OCI-LY7 (cell line): Measurements from ENCODE around the gene OR10A6. TPM values are rescaled to one million over a fixed set of nuclear protein-coding genes. Genes with fewer than 3 reads are reported as not detected.

Experiments
- BruUV-seq: library from RNA; stranded (reverse); fragments of 400-500 nt; replicated peaks from 2 replicates; lab custom pipeline; 2021; lab: Mats Ljungman, UMichigan
- CTCF ChIA-PET: fragments of 300-600 bp; sonication (Branson Sonifier 250); formaldehyde crosslinking; loops from one replicate; lab custom pipeline; 2022; ENCODE audit warnings: antibody characterized with exemption; ENCODE audit not compliant: unreplicated experiment; lab: Charles Lee
- POLR2A ChIA-PET: fragments of 300-600 bp; sonication (Branson Sonifier 250); formaldehyde crosslinking; loops from one replicate; lab custom pipeline; 2022; ENCODE audit warnings: antibody characterized with exemption; lab: Charles Lee
- DNase-seq: peaks from one replicate; pipeline ENCODE4 v3.0.0-alpha.2; 2015; ENCODE audit warnings: low spot score
- H2AFZ ChIP-seq: fragments of 200-600 bp; sonication (generic), shearing (Covaris generic); 2 replicates; pipeline ENCODE4 v1.6.1; 2014; ENCODE audit warnings: mild to moderate bottlenecking, antibody characterized with exemption, low read length, moderate library complexity
- H3K27ac ChIP-seq: fragments of 200-600 bp; sonication (generic); 2 replicates; pipeline ENCODE4 v1.5.1; 2014; ENCODE audit warnings: mixed run types, low read depth, mild to moderate bottlenecking, moderate library complexity, low read length, inconsistent platforms; ENCODE audit not compliant: poor library complexity, severe bottlenecking
- H3K36me3 ChIP-seq: fragments of 200-600 bp; sonication (generic); 2 replicates; pipeline ENCODE4 v1.6.1; 2014; ENCODE audit warnings: mild to moderate bottlenecking, antibody characterized with exemption, low read length, moderate library complexity, mixed read lengths; ENCODE audit not compliant: insufficient read depth
- H3K4me1 ChIP-seq: fragments of 200-600 bp; sonication (generic); 2 replicates; pipeline ENCODE4 v1.5.1; 2014; ENCODE audit warnings: mild to moderate bottlenecking, low read length; ENCODE audit not compliant: insufficient read depth, poor library complexity, severe bottlenecking
- H3K4me2 ChIP-seq: fragments of 200-600 bp; sonication (generic); 2 replicates; pipeline ENCODE4 v1.6.1; 2014; ENCODE audit warnings: mild to moderate bottlenecking, low read length
- H3K4me3 ChIP-seq: fragments of 200-600 bp; sonication (generic); 2 replicates; pipeline ENCODE4 v1.5.1; 2014; ENCODE audit warnings: mild to moderate bottlenecking, low read depth, low read length; ENCODE audit not compliant: poor library complexity, severe bottlenecking
- H3K79me2 ChIP-seq: fragments of 200-600 bp; sonication (generic); 2 replicates; pipeline ENCODE4 v1.6.1; 2016; ENCODE audit warnings: low read depth, mild to moderate bottlenecking, low read length, moderate library complexity, mixed read lengths; ENCODE audit not compliant: insufficient read depth
- H3K9me2 ChIP-seq: fragments of 200-600 bp; sonication (generic); 2 replicates; pipeline ENCODE4 v1.6.1; 2016; ENCODE audit warnings: mild to moderate bottlenecking, low read length, mixed read lengths; ENCODE audit not compliant: insufficient read depth
- H3K9me3 ChIP-seq: fragments of 200-600 bp; sonication (generic); 2 replicates; pipeline ENCODE4 v1.6.1; 2014; ENCODE audit warnings: mild to moderate bottlenecking, mixed run types, low read length, mixed read lengths
- H4K20me1 ChIP-seq: fragments of 200-600 bp; sonication (generic); 2 replicates; pipeline ENCODE4 v1.6.1; 2014; ENCODE audit warnings: mild to moderate bottlenecking, antibody characterized with exemption, low read length, moderate library complexity, mixed read lengths; ENCODE audit not compliant: insufficient read depth
- EZH2phosphoT487 ChIP-seq: fragments of 200-600 bp; sonication (generic); IDR thresholded peaks from 2 replicates; pipeline ENCODE4 v1.6.1; 2018; ENCODE audit warnings: low read depth, borderline replicate concordance, mild to moderate bottlenecking, mixed run types, antibody characterized with exemption, low read length, moderate library complexity, mixed read lengths
- intact Hi-C: fragments of 100-400 bp; cut with micrococcal nuclease; formaldehyde crosslinking; loops from one replicate; pipeline ENCODE4 v1.10.0; 2022; ENCODE audit not compliant: unreplicated experiment
- total RNA-seq, 2 experiments: library from RNA; depleted of rRNA in 1 of 2; stranded (reverse); fragments of >200 nt in 1 of 2; shearing (Covaris generic) in 1 of 2; gene quantifications; 2 replicates each; pipeline ENCODE4 v1.2.3, GENCODE V29; 2014 to 2022
- TF ChIP-seq, protein P1 (sequence below): fragments of 200-600 bp; sonication (generic); conservative IDR thresholded peaks from 2 replicates; pipeline ENCODE4 v1.5.1; 2014; ENCODE audit warnings: mild to moderate bottlenecking, antibody characterized with exemption, low read length, moderate library complexity, mixed read lengths

The OR10A6 gene
- total RNA-seq, 2 experiments from 2014 or later = not detected

DNA sequence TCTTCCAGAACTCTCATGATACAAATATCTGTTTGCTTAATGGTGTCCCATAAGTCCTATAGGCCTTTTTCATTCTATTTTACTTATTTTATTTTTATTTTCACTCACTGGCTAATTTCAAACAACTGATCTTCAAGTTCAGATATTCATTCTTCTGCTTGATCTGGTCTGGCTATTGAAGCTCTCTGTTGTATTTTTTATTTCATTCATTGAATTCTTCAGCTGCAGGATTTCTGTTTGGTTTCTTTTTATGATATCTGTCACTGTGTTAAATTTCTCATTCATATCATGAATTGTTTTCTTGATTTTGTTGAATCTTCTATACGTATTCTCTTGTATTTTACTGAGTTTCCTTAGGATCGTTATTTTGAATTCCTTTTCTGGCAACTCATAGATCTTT lies 13.1 kb upstream of the OR10A6 start:
- no peaks in the 10 kb centered on the region for H3K36me3 ChIP-seq
- no peak for TF ChIP-seq EZH2phosphoT487
- TF ChIP-seq, protein P1, sequence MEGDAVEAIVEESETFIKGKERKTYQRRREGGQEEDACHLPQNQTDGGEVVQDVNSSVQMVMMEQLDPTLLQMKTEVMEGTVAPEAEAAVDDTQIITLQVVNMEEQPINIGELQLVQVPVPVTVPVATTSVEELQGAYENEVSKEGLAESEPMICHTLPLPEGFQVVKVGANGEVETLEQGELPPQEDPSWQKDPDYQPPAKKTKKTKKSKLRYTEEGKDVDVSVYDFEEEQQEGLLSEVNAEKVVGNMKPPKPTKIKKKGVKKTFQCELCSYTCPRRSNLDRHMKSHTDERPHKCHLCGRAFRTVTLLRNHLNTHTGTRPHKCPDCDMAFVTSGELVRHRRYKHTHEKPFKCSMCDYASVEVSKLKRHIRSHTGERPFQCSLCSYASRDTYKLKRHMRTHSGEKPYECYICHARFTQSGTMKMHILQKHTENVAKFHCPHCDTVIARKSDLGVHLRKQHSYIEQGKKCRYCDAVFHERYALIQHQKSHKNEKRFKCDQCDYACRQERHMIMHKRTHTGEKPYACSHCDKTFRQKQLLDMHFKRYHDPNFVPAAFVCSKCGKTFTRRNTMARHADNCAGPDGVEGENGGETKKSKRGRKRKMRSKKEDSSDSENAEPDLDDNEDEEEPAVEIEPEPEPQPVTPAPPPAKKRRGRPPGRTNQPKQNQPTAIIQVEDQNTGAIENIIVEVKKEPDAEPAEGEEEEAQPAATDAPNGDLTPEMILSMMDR = no peak
- H3K27ac ChIP-seq = no peak overlapping the region
- H3K79me2 ChIP-seq = no peaks in the 10 kb centered on the region
- CTCF ChIA-PET = no interaction called here
- no peak overlapping the region for H3K4me3 ChIP-seq
- no peaks in the 10 kb centered on the region for H3K4me1 ChIP-seq
- H2AFZ ChIP-seq = no peak overlapping the region
- H3K4me2 ChIP-seq = no peak overlapping the region
- no peak for DNase-seq
- POLR2A ChIA-PET = interaction anchor here (0.6 kb wide), 1 partner anchor 1160 kb away, joined by 3 read pairs; no protein-coding TSS in a partner anchor
- no peaks in the 10 kb centered on the region for H4K20me1 ChIP-seq
- intact Hi-C loops = no loop called here
- no peaks in the 10 kb centered on the region for H3K9me2 ChIP-seq
- peaks cover 24% of the 10 kb centered on the region for H3K9me3 ChIP-seq
- BruUV-seq = no TSS peak

DNA sequence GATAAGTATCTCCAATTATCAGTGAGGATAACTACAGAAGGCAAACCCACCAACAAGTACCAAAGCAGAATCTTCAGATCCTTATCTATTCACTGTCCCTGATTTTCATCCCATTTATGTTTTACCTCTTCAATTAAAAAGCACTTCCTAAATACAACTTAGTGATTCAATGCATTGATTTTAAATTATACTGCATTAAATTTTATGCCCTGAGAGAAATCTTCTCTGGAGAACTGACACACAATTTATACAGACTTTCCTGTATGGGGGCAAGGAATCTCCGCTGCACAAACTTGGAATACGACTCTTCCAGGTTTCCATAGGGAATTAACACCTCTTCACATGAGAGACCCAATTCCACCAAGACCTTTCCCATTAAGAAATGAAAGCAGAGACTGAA lies 10.5 kb upstream of the OR10A6 start, which contains the start of gene OR10A3:
Gene OR10A3, minus strand, starts transcription at position 101 of the 400 bp plus-strand sequence. CDS start 2,188 bp downstream, outside the sequence.
- ChIA-PET POLR2A (no interaction called here), CTCF (no interaction called here)
- Histone ChIP-seq H3K36me3 (no peaks in the 10 kb centered on the region), H3K4me2 (no peak within 1 kb of the TSS), H3K9me2 (no peaks in the 10 kb centered on the region; the same call in 1 of the 2 replicates), H4K20me1 (no peaks in the 10 kb centered on the region), H3K79me2 (no peaks in the 10 kb centered on the region), H3K9me3 (peaks cover 24% of the 10 kb centered on the region), H3K27ac (no peak within 1 kb of the TSS), H3K4me3 (no peak within 1 kb of the TSS), H2AFZ (no peak within 1 kb of the TSS), H3K4me1 (no peaks in the 10 kb centered on the region)
- no TSS peak for BruUV-seq
- DNase-seq = no peak
- intact Hi-C loops = no loop called here
- TF ChIP-seq, protein P1 = no peak
- TF ChIP-seq EZH2phosphoT487 = no peak

DNA sequence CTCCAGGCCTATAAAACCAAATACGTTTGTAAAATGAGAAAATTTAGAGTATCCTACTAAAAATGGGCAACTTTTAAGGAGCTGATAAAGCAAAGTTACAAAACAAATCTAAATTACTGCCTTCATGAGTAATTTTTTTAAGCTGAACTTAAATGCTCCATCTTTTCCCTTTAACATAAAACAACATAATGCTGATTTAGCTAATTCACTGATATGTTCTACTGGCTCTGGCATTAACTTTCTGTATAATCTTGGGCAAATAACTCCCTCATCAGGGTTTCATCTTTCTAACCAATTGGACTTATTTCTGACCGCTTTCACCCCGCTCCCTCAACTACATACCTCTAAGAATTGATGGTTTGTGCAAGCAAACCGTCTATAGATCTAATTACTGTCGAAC lies 10.1 kb upstream of the OR10A6 start:
- no peaks in the 10 kb centered on the region for H3K36me3 ChIP-seq
- intact Hi-C loops = no loop called here
- H3K9me3 ChIP-seq = peaks cover 24% of the 10 kb centered on the region
- no peak overlapping the region for H2AFZ ChIP-seq
- no peak overlapping the region for H3K4me2 ChIP-seq
- DNase-seq = no peak
- no TSS peak for BruUV-seq
- no peaks in the 10 kb centered on the region for H4K20me1 ChIP-seq
- H3K4me3 ChIP-seq = no peak overlapping the region
- TF ChIP-seq, protein P1 = no peak
- no peak for TF ChIP-seq EZH2phosphoT487
- no peaks in the 10 kb centered on the region for H3K79me2 ChIP-seq
- ChIA-PET CTCF (no interaction called here), POLR2A (interaction anchor here (0.7 kb wide), 1 partner anchor 10 kb away, joined by 3 read pairs; no protein-coding TSS in a partner anchor)
- no peak overlapping the region for H3K27ac ChIP-seq
- no peaks in the 10 kb centered on the region; the same call in 1 of the 2 replicates for H3K9me2 ChIP-seq
- no peaks in the 10 kb centered on the region for H3K4me1 ChIP-seq
